ENCODE measurements around the gene KCNH8.
"Not testable (repeated sequence)": the region's sequence is repeated elsewhere in the genome, so short reads cannot be mapped to it uniquely, and the experiment has no call there.

Gene KCNH8

GRCh38 chr3:19221081-19221480, 72.8 kb downstream of the KCNH8 start:
- TF ChIP-seq, protein P1, sequence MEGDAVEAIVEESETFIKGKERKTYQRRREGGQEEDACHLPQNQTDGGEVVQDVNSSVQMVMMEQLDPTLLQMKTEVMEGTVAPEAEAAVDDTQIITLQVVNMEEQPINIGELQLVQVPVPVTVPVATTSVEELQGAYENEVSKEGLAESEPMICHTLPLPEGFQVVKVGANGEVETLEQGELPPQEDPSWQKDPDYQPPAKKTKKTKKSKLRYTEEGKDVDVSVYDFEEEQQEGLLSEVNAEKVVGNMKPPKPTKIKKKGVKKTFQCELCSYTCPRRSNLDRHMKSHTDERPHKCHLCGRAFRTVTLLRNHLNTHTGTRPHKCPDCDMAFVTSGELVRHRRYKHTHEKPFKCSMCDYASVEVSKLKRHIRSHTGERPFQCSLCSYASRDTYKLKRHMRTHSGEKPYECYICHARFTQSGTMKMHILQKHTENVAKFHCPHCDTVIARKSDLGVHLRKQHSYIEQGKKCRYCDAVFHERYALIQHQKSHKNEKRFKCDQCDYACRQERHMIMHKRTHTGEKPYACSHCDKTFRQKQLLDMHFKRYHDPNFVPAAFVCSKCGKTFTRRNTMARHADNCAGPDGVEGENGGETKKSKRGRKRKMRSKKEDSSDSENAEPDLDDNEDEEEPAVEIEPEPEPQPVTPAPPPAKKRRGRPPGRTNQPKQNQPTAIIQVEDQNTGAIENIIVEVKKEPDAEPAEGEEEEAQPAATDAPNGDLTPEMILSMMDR (IDR thresholded peaks at IDR 0.05; ENCODE audit: control insufficient read depth, extremely low read depth, insufficient read depth), result no peak
- no peak overlapping the region for H3K4me3 ChIP-seq (ENCODE audit: low read depth, low read length)
- DNase-seq (ENCODE audit: low read depth), result no peak

DNA sequence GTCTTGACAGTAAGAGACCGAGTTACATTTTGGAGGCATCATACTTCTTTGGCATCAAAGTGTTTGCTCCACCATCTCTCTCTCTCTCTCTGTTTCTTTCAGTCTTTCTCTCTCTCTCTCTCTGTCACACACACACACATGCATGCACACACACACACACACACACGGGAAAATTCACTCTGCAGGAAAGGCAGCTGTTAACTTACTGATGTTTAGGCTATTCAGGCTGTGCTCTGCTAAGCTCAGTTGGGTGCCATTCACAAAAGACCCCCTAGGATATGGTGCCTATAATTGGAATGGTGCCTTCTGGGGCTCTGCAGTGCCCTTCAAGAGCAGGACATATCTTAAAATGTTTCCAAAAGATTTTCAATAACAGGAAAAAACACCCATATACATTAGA, 78.2 kb downstream of the KCNH8 start:
- TF ChIP-seq, protein P1 (IDR thresholded peaks at IDR 0.05; ENCODE audit: control insufficient read depth, extremely low read depth, insufficient read depth), result no peak
- no peak overlapping the region for H3K4me3 ChIP-seq (ENCODE audit: low read depth, low read length)
- no peak for DNase-seq (ENCODE audit: low read depth)

- TF ChIP-seq, protein P1 (IDR thresholded peaks at IDR 0.05; ENCODE audit: control insufficient read depth, extremely low read depth, insufficient read depth), result no peak
- no peak for DNase-seq (ENCODE audit: low read depth)
- no peak overlapping the region for H3K4me3 ChIP-seq (ENCODE audit: low read depth, low read length)
These were observed 79.9 kb downstream of the KCNH8 start for GRCh38 chr3:19228167-19228566.

- no peak for DNase-seq (ENCODE audit: low read depth)
- TF ChIP-seq, protein P1 (IDR thresholded peaks at IDR 0.05; ENCODE audit: control insufficient read depth, extremely low read depth, insufficient read depth), result 0 out of 2 replicates have a peak, but pooled peaks have one; percentile 5
- no peak overlapping the region for H3K4me3 ChIP-seq (ENCODE audit: low read depth, low read length)
These were observed 80.8 kb downstream of the KCNH8 start for GRCh38 chr3:19229086-19229485.

GRCh38 chr3:19229881-19230280, 81.6 kb downstream of the KCNH8 start:
- DNase-seq (ENCODE audit: low read depth); H3K4me3 ChIP-seq (ENCODE audit: low read depth, low read length): not testable (repeated sequence)

DNA sequence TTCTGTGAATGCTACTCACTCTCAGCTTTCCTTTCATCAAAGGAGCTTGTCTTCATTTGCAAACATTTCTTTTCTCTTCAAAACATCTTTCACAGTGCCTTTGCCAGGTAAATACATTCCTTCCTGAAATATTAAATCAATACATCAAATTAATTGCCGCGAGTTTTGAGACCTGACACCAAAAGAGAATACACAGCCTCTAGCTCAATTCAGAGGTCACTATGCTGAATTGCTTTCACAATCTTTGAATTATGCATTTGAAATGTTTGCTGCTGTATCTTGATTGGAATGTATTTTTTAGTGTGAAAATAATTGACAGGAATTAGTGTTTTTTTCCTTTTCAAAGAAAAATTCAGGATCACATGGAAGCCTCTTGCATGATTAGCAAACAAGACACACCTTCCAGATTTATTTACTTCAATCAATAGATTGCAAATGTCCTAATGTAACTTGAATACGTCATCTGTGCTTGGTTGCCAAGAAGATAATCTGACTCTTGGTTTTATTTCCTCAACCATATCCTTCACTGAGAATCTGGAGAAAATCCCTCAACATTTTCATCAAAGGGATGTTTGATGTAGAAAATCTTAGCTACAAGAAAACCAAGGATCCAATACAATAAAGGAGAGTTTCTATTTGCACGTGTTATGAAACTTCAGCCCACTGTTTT, 83.6 kb downstream of the KCNH8 start:
- TF ChIP-seq, protein P1 (IDR thresholded peaks at IDR 0.05; ENCODE audit: control insufficient read depth, extremely low read depth, insufficient read depth), result no peak
- H3K4me3 ChIP-seq (ENCODE audit: low read depth, low read length), result no peak overlapping the region
- no peak for DNase-seq (ENCODE audit: low read depth)

GRCh38 chr3:19232566-19232965, 84.3 kb downstream of the KCNH8 start:
- TF ChIP-seq, protein P1 (IDR thresholded peaks at IDR 0.05; ENCODE audit: control insufficient read depth, extremely low read depth, insufficient read depth), result no peak
- H3K4me3 ChIP-seq (ENCODE audit: low read depth, low read length), result no peak overlapping the region
- DNase-seq (ENCODE audit: low read depth), result no peak

DNA sequence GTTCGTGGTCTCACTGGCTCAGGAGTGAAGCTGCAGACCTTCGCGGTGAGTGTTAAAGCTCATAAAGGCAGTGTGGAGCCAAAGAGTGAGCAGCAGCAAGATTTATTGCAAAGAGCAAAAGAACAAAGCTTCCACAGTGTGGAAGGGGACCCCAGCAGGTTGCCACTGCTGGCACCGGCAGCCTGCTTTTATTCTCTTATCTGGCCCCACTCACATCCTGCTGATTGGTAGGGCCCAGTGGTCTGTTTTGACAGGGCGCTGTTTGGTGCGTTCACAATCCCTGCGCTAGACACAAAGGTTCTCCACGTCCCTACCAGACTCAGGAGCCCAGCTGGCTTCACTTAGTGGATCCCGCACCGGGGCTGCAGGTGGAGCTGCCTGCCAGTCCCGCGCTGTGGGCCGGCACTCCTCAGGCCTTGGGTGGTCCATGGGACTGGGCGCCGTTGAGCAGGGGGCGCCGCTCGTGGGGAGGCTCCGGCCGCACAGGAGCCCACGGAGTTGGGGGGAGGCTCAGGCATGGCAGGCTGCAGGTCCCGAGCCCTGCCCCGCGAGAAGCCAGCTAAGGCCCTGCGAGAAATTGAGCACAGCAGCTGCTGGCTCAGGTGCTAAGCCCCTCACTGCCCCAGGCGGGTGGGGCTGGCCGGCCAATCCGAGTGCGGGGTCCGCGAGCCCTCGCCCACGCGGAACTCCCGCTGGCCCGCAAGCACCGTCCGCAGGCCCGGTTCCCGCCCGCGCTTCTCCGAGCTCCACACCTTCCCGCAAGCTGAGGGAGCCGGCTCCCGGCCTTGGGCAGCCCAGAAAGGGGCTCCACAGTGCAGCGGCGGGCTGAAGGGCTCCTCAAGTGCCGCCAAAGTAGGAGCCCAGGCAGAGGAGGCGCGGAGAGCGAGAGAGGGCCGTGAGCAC, 85.8 kb downstream of the KCNH8 start:
- not testable (repeated sequence) for H3K4me3 ChIP-seq (ENCODE audit: low read depth, low read length); DNase-seq (ENCODE audit: low read depth)

Data from LNCaP clone FGC (cell line).